ENCODE results near the gene SLX4IP. TPM values are rescaled to one million over a fixed set of nuclear protein-coding genes. Genes with fewer than 3 reads are reported as not detected.

Gene SLX4IP
- total RNA-seq, 1 donor from 2014 or later, result 5.3 TPM

GRCh38 chr20:10542442-10542841 is 107.3 kb downstream of the SLX4IP start:
- Histone ChIP-seq H3K79me2 (ENCODE audit: insufficient read depth, low read length) (no peaks in the 10 kb centered on the region), H3K9me3 (ENCODE audit: insufficient read depth, low read depth, low read length) (no peaks in the 10 kb centered on the region), H3K27me3 (ENCODE audit: insufficient read depth, low read length) (no peaks in the 10 kb centered on the region), H3K4me1 (ENCODE audit: insufficient read depth, low read length) (peaks cover 23% of the 10 kb centered on the region), H3K9ac (ENCODE audit: low read length) (no peak overlapping the region), H3K36me3 (ENCODE audit: insufficient read depth, low read length) (no peaks in the 10 kb centered on the region), H4K20me1 (ENCODE audit: insufficient read depth, low read length) (no peaks in the 10 kb centered on the region), H3K4me2 (ENCODE audit: low read length) (no peak overlapping the region), H3K27ac (ENCODE audit: low read depth, low read length) (no peak overlapping the region), H3K4me3 (ENCODE audit: insufficient read depth, low read depth, low read length) (no peak overlapping the region), H2AFZ (ENCODE audit: low read depth, low read length) (no peak overlapping the region)
- Mint-ChIP-seq H3K27ac (ENCODE audit: unreplicated experiment) (no peak overlapping the region), H3K4me1 (ENCODE audit: low read depth, unreplicated experiment) (peaks cover 30% of the 10 kb centered on the region), H3K4me3 (ENCODE audit: unreplicated experiment) (no peak overlapping the region), H3K9me3 (ENCODE audit: unreplicated experiment) (peaks cover 1% of the 10 kb centered on the region), H3K27me3 (ENCODE audit: low read depth, unreplicated experiment) (no peaks in the 10 kb centered on the region), H3K36me3 (ENCODE audit: low read depth, unreplicated experiment) (no peaks in the 10 kb centered on the region)
- TF ChIP-seq EZH2 (IDR thresholded peaks at IDR 0.05; ENCODE audit: insufficient read depth, low read length), result no peak
- no peak for TF ChIP-seq CTCF (IDR thresholded peaks at IDR 0.05; ENCODE audit: insufficient read depth, low read depth, low read length)
- DNase-seq (ENCODE audit: low read depth) (no peak), FAIRE-seq (no peak)

- TF ChIP-seq CTCF (IDR thresholded peaks at IDR 0.05; ENCODE audit: insufficient read depth, low read depth, low read length), result no peak
- no peak for TF ChIP-seq EZH2 (IDR thresholded peaks at IDR 0.05; ENCODE audit: insufficient read depth, low read length)
- Mint-ChIP-seq H3K27me3 (ENCODE audit: low read depth, unreplicated experiment) (no peaks in the 10 kb centered on the region), H3K4me3 (ENCODE audit: unreplicated experiment) (no peak overlapping the region), H3K9me3 (ENCODE audit: unreplicated experiment) (peaks cover 1% of the 10 kb centered on the region), H3K27ac (ENCODE audit: unreplicated experiment) (no peak overlapping the region), H3K36me3 (ENCODE audit: low read depth, unreplicated experiment) (peaks cover 1% of the 10 kb centered on the region), H3K4me1 (ENCODE audit: low read depth, unreplicated experiment) (peaks cover 23% of the 10 kb centered on the region)
- H3K27ac ChIP-seq (ENCODE audit: low read depth, low read length), result no peak overlapping the region
- H3K4me3 ChIP-seq (ENCODE audit: insufficient read depth, low read depth, low read length), result no peak overlapping the region
- no peaks in the 10 kb centered on the region for H3K79me2 ChIP-seq (ENCODE audit: insufficient read depth, low read length)
- H4K20me1 ChIP-seq (ENCODE audit: insufficient read depth, low read length), result no peaks in the 10 kb centered on the region
- H2AFZ ChIP-seq (ENCODE audit: low read depth, low read length), result no peak overlapping the region
- H3K4me1 ChIP-seq (ENCODE audit: insufficient read depth, low read length), result peaks cover 15% of the 10 kb centered on the region
- H3K36me3 ChIP-seq (ENCODE audit: insufficient read depth, low read length), result no peaks in the 10 kb centered on the region
- FAIRE-seq (no peak), DNase-seq (ENCODE audit: low read depth) (no peak)
- H3K4me2 ChIP-seq (ENCODE audit: low read length), result no peak overlapping the region
- H3K9me3 ChIP-seq (ENCODE audit: insufficient read depth, low read depth, low read length), result no peaks in the 10 kb centered on the region
- H3K27me3 ChIP-seq (ENCODE audit: insufficient read depth, low read length), result no peaks in the 10 kb centered on the region
- H3K9ac ChIP-seq (ENCODE audit: low read length), result no peak overlapping the region
Measured at GRCh38 chr20:10543480-10543879, 108.4 kb downstream of the SLX4IP start.

- Mint-ChIP-seq H3K27ac (ENCODE audit: unreplicated experiment) (no peak overlapping the region), H3K27me3 (ENCODE audit: low read depth, unreplicated experiment) (no peaks in the 10 kb centered on the region), H3K9me3 (ENCODE audit: unreplicated experiment) (peaks cover 3% of the 10 kb centered on the region), H3K4me1 (ENCODE audit: low read depth, unreplicated experiment) (peaks cover 24% of the 10 kb centered on the region), H3K4me3 (ENCODE audit: unreplicated experiment) (no peak overlapping the region), H3K36me3 (ENCODE audit: low read depth, unreplicated experiment) (peaks cover 2% of the 10 kb centered on the region)
- H3K36me3 ChIP-seq (ENCODE audit: insufficient read depth, low read length), result no peaks in the 10 kb centered on the region
- H3K27ac ChIP-seq (ENCODE audit: low read depth, low read length), result no peak overlapping the region
- no peak for TF ChIP-seq CTCF (IDR thresholded peaks at IDR 0.05; ENCODE audit: insufficient read depth, low read depth, low read length)
- TF ChIP-seq EZH2 (IDR thresholded peaks at IDR 0.05; ENCODE audit: insufficient read depth, low read length), result no peak
- peaks cover under 1% of the 10 kb centered on the region for H3K4me1 ChIP-seq (ENCODE audit: insufficient read depth, low read length)
- no peak for FAIRE-seq
- no peak overlapping the region for H3K4me2 ChIP-seq (ENCODE audit: low read length)
- H3K27me3 ChIP-seq (ENCODE audit: insufficient read depth, low read length), result no peaks in the 10 kb centered on the region
- no peaks in the 10 kb centered on the region for H3K9me3 ChIP-seq (ENCODE audit: insufficient read depth, low read depth, low read length)
- no peaks in the 10 kb centered on the region for H3K79me2 ChIP-seq (ENCODE audit: insufficient read depth, low read length)
- H2AFZ ChIP-seq (ENCODE audit: low read depth, low read length), result no peak overlapping the region
- no peak overlapping the region for H3K4me3 ChIP-seq (ENCODE audit: insufficient read depth, low read depth, low read length)
- H4K20me1 ChIP-seq (ENCODE audit: insufficient read depth, low read length), result no peaks in the 10 kb centered on the region
- H3K9ac ChIP-seq (ENCODE audit: low read length), result no peak overlapping the region
- DNase-seq (ENCODE audit: low read depth), result no peak
Measured at GRCh38 chr20:10547276-10548114, 112.4 kb downstream of the SLX4IP start.

All from astrocyte (in vitro differentiated cells and primary cell).